HG02759 (cell line): ENCODE measurements around the gene HBZ.
"Not testable (repeated sequence)": the region's sequence is repeated elsewhere in the genome, so short reads cannot be mapped to it uniquely, and the experiment has no call there.

Experiments
- ATAC-seq: cut with Tn5 transposase; IDR thresholded peaks from one replicate; pipeline ENCODE4 v1.9.1; 2021; ENCODE audit warnings: mild to moderate bottlenecking, moderate library complexity; ENCODE audit not compliant: unreplicated experiment

Gene HBZ

DNA sequence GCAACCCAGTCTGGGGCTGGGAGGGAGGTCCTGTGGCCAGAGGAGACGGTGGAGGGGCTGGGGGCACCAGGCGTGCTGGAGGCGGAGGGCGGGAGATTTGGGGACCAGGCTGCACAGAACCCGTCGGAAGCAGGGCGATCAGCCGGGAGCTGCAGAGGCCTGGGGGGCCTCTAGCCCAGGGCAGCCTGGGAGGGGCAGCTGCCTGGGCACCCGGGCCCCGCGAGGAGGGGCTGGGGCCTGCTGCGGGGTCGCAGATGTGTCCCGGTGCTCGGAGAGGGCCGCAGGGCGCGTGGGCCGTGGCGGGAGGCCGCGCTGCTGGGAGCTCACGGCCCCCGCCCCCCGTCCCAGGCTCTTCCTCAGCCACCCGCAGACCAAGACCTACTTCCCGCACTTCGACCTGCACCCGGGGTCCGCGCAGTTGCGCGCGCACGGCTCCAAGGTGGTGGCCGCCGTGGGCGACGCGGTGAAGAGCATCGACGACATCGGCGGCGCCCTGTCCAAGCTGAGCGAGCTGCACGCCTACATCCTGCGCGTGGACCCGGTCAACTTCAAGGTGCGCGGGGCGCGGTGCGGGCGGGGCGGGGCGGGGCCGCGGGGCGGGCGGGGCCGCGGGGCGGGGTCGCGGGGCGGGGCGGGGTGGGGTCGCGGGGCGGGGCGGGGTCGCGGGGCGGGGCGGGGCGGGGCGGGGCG is 11.8 kb downstream of the HBZ start:
- ATAC-seq: not testable (repeated sequence)

DNA sequence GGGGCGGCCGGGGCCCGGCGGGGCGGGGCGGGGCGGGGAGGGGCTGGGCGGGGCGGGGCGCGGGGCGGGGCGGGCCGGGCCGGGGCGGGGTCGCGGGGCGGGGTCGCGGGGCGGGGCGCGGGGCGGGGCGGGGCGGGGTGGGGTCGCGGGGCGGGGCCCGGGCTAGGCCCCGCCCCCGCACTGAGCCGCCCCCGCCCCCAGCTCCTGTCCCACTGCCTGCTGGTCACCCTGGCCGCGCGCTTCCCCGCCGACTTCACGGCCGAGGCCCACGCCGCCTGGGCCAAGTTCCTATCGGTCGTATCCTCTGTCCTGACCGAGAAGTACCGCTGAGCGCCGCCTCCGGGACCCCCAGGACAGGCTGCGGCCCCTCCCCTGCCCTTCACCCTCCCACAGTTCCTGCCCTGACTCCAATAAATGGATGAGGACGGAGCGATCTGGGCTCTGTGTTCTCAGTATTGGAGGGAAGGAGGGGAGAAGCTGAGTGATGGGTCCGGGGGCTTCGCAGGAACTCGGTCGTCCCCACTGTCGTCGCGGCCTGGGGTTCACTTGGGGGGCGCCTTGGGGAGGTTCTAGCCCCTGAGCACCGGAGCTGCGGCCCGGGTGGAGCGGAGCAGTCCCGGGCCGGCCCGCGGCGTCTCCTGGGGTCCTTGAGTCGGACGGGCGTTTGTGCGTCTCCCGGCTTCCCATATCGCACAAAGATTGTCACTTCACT is 12.5 kb downstream of the HBZ start:
- no peak for ATAC-seq

DNA sequence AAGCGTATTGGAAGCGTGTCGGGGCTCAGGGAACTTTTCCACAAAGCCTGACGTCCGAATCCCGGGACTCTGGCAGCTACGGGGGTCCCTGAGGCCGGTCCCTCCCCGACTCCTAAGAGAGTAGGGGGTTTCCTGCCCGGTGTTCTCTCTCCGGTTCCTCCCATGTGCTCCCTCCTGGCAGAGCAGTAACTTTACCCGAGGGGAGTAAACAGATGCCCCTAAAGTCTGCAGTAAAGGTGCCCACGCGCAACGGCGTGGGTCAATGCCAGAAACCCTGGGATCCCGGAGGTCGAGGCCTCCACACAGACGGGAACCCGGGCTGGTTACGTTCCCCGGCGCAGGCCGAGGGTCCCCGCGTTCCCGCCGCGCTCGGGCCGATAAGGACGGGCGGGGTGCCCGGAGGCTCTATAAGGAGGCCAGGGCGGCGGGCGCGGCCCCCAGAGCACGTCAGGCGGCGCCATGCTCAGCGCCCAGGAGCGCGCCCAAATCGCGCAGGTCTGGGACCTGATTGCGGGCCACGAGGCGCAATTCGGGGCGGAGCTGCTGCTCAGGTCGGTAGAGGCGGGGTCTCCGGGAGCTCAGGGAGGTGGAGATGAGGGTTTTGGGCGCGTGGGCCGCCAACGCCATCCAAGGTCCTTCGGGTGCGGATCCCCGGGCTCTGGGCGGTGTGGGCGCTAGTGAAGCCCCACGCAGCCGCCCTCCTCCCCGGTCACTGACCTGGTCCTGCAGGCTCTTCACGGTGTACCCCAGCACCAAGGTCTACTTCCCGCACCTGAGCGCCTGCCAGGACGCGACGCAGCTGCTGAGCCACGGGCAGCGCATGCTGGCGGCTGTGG is 13.3 kb downstream of the HBZ start, which contains the start of gene HBM:
HBM (plus strand) TSS at position 440 of the 836 bp plus-strand sequence; CDS start at position 460, 20 bp downstream.
- ATAC-seq: no peak

DNA sequence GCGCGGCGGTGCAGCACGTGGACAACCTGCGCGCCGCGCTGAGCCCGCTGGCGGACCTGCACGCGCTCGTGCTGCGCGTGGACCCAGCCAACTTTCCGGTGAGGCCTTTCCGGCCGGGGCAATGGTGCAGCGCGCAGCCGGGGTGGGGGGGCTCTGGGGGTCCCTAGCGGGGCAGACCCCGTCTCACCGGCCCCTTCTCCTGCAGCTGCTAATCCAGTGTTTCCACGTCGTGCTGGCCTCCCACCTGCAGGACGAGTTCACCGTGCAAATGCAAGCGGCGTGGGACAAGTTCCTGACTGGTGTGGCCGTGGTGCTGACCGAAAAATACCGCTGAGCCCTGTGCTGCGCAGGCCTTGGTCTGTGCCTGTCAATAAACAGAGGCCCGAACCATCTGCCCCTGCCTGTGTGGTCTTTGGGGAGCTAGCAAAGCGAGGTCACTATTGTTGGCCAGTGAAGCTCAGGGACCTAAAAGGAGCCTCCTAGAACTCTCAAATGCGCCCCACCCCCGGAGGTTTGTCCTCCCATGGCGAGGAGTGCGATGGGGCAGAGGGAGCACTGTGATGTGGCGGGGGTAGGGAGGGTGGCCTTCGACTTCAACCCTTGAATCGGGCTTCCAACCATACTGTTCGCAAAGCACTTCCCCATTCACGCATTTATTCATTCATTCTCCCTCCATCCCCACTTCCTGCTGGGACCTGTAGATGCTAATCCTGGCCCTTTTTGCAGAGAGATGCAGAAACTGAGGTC is 14.1 kb downstream of the HBZ start:
- no peak for ATAC-seq

DNA sequence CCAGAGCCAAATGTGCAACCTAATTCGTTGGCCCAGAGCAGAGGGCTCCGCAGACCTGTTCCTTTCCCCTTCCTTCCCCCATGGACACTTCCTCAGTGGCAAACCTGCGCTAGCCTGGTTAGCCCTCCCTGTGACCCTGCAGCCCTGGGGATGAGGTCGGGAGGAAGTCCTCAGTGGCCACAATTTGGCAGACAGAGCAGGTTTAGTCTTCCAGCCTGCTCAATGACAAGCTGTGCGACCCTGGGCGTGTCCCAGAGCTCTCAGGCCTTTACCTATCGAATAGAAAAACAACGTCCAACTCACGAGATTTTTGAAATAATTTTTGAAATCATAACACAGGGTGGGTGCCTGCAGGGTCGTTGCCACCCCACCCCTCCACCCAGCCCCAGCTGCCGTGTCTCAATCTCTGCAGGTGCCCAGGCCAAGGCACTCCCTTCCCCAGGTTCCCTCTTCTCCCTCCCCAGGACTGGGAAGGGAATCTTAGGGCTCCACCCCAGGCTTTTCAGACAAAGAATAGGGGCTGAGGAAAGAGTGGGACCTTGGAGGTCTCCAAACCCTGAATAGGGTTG is 14.8 kb downstream of the HBZ start:
- ATAC-seq: no peak

DNA sequence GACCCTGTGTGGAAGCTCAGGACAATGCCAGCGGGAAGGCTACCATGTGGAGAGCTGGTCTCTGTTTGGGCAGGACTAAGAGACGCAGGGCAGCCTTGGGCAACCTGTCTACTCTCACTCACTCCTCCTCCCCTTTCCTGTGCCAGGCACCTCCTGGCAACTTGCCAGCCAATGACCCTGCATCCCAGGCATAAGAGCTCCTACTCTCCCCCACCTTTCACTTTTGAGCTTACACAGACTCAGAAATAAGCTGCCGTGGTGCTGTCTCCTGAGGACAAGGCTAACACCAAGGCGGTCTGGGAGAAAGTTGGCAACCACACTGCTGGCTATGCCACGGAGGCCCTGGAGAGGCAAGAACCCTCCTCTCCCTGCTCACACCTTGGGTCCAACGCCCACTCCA is 16.0 kb downstream of the HBZ start:
- no peak for ATAC-seq

DNA sequence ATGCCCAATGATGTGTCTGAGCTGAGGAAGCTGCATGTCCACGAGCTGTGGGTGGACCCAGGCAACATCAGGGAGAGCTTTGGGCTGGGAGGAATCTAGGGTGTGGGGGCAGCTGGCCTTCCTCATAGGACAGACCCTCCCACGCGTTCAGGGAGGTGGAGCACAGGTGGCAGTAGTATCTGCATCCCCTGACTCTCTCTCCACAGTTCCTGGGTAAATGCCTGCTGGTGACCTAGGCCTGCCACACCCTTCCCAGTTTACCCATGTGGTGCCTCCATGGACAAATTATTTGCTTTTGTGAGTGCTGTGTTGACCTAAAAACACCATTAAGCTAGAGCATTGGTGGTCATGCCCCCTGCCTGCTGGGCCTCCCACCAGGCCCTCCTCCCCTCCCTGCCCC is 16.6 kb downstream of the HBZ start:
- no peak for ATAC-seq

DNA sequence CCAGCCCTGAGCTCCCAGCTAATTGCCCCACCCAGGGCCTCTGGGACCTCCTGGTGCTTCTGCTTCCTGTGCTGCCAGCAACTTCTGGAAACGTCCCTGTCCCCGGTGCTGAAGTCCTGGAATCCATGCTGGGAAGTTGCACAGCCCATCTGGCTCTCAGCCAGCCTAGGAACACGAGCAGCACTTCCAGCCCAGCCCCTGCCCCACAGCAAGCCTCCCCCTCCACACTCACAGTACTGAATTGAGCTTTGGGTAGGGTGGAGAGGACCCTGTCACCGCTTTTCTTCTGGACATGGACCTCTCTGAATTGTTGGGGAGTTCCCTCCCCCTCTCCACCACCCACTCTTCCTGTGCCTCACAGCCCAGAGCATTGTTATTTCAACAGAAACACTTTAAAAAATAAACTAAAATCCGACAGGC is 17.7 kb downstream of the HBZ start:
- not testable (repeated sequence) for ATAC-seq

DNA sequence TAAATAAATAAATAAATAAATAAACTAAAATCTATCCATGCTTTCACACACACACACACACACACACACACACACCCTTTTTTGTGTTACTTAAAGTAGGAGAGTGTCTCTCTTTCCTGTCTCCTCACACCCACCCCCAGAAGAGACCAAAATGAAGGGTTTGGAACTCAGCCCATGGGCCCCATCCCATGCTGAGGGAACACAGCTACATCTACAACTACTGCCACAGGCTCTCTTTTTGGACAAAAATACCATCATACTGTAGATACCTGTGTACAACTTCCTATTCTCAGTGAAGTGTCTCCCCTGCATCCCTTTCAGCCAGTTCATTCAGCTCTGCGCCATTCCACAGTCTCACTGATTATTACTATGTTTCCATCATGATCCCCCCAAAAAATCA is 18.3 kb downstream of the HBZ start:
- no peak for ATAC-seq

DNA sequence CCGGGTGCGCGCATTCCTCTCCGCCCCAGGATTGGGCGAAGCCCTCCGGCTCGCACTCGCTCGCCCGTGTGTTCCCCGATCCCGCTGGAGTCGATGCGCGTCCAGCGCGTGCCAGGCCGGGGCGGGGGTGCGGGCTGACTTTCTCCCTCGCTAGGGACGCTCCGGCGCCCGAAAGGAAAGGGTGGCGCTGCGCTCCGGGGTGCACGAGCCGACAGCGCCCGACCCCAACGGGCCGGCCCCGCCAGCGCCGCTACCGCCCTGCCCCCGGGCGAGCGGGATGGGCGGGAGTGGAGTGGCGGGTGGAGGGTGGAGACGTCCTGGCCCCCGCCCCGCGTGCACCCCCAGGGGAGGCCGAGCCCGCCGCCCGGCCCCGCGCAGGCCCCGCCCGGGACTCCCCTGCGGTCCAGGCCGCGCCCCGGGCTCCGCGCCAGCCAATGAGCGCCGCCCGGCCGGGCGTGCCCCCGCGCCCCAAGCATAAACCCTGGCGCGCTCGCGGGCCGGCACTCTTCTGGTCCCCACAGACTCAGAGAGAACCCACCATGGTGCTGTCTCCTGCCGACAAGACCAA is 20.0 kb downstream of the HBZ start, which contains the start of gene HBA2:
HBA2 (plus strand) TSS at position 503 of the 568 bp plus-strand sequence; CDS start at position 540, 37 bp downstream.
- not testable (repeated sequence) for ATAC-seq

DNA sequence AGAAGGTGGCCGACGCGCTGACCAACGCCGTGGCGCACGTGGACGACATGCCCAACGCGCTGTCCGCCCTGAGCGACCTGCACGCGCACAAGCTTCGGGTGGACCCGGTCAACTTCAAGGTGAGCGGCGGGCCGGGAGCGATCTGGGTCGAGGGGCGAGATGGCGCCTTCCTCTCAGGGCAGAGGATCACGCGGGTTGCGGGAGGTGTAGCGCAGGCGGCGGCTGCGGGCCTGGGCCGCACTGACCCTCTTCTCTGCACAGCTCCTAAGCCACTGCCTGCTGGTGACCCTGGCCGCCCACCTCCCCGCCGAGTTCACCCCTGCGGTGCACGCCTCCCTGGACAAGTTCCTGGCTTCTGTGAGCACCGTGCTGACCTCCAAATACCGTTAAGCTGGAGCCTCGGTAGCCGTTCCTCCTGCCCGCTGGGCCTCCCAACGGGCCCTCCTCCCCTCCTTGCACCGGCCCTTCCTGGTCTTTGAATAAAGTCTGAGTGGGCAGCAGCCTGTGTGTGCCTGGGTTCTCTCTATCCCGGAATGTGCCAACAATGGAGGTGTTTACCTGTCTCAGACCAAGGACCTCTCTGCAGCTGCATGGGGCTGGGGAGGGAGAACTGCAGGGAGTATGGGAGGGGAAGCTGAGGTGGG is 20.9 kb downstream of the HBZ start:
- ATAC-seq: not testable (repeated sequence)

DNA sequence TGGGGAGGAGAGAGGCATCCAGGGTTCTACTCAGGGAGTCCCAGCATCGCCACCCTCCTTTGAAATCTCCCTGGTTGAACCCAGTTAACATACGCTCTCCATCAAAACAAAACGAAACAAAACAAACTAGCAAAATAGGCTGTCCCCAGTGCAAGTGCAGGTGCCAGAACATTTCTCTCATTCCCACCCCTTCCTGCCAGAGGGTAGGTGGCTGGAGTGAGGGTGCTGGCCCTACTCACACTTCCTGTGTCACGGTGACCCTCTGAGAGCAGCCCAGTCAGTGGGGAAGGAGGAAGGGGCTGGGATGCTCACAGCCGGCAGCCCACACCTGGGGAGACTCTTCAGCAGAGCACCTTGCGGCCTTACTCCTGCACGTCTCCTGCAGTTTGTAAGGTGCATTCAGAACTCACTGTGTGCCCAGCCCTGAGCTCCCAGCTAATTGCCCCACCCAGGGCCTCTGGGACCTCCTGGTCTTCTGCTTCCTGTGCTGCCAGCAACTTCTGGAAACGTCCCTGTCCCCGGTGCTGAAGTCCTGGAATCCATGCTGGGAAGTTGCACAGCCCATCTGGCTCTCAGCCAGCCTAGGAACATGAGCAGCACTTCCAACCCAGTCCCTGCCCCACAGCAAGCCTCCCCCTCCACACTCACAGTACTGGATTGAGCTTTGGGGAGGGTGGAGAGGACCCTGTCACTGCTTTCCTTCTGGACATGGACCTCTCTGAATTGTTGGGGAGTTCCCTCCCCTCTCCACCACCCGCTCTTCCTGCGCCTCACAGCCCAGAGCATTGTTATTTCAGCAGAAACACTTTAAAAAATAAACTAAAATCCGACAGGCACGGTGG is 21.7 kb downstream of the HBZ start:
- not testable (repeated sequence) for ATAC-seq

DNA sequence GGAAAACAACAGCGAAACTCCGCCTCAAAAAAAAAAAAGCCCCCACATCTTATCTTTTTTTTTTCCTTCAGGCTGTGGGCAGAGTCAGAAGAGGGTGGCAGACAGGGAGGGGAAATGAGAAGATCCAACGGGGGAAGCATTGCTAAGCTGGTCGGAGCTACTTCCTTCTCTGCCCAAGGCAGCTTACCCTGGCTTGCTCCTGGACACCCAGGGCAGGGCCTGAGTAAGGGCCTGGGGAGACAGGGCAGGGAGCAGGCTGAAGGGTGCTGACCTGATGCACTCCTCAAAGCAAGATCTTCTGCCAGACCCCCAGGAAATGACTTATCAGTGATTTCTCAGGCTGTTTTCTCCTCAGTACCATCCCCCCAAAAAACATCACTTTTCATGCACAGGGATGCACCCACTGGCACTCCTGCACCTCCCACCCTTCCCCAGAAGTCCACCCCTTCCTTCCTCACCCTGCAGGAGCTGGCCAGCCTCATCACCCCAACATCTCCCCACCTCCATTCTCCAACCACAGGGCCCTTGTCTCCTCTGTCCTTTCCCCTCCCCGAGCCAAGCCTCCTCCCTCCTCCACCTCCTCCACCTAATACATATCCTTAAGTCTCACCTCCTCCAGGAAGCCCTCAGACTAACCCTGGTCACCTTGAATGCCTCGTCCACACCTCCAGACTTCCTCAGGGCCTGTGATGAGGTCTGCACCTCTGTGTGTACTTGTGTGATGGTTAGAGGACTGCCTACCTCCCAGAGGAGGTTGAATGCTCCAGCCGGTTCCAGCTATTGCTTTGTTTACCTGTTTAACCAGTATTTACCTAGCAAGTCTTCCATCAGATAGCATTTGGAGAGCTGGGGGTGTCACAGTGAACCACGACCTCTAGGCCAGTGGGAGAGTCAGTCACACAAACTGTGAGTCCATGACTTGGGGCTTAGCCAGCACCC is 22.8 kb downstream of the HBZ start:
- no peak for ATAC-seq

DNA sequence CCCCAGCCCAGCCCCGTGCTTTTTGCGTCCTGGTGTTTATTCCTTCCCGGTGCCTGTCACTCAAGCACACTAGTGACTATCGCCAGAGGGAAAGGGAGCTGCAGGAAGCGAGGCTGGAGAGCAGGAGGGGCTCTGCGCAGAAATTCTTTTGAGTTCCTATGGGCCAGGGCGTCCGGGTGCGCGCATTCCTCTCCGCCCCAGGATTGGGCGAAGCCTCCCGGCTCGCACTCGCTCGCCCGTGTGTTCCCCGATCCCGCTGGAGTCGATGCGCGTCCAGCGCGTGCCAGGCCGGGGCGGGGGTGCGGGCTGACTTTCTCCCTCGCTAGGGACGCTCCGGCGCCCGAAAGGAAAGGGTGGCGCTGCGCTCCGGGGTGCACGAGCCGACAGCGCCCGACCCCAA is 23.6 kb downstream of the HBZ start:
- not testable (repeated sequence) for ATAC-seq

DNA sequence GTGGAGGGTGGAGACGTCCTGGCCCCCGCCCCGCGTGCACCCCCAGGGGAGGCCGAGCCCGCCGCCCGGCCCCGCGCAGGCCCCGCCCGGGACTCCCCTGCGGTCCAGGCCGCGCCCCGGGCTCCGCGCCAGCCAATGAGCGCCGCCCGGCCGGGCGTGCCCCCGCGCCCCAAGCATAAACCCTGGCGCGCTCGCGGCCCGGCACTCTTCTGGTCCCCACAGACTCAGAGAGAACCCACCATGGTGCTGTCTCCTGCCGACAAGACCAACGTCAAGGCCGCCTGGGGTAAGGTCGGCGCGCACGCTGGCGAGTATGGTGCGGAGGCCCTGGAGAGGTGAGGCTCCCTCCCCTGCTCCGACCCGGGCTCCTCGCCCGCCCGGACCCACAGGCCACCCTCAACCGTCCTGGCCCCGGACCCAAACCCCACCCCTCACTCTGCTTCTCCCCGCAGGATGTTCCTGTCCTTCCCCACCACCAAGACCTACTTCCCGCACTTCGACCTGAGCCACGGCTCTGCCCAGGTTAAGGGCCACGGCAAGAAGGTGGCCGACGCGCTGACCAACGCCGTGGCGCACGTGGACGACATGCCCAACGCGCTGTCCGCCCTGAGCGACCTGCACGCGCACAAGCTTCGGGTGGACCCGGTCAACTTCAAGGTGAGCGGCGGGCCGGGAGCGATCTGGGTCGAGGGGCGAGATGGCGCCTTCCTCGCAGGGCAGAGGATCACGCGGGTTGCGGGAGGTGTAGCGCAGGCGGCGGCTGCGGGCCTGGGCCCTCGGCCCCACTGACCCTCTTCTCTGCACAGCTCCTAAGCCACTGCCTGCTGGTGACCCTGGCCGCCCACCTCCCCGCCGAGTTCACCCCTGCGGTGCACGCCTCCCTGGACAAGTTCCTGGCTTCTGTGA is 24.3 kb downstream of the HBZ start, which contains the start of gene HBA1:
HBA1 (plus strand) TSS at position 204 of the 906 bp plus-strand sequence; CDS start at position 241, 37 bp downstream.
- not testable (repeated sequence) for ATAC-seq

DNA sequence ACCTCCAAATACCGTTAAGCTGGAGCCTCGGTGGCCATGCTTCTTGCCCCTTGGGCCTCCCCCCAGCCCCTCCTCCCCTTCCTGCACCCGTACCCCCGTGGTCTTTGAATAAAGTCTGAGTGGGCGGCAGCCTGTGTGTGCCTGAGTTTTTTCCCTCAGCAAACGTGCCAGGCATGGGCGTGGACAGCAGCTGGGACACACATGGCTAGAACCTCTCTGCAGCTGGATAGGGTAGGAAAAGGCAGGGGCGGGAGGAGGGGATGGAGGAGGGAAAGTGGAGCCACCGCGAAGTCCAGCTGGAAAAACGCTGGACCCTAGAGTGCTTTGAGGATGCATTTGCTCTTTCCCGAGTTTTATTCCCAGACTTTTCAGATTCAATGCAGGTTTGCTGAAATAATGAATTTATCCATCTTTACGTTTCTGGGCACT is 25.0 kb downstream of the HBZ start:
- no peak for ATAC-seq
